ENCODE results near the gene EIF3F. TPM values are rescaled to one million over a fixed set of nuclear protein-coding genes. Genes with fewer than 3 reads are reported as not detected.

The EIF3F gene
- total RNA-seq, 4 donors from 2014 or later: 140 to 169 (median 148) TPM

DNA sequence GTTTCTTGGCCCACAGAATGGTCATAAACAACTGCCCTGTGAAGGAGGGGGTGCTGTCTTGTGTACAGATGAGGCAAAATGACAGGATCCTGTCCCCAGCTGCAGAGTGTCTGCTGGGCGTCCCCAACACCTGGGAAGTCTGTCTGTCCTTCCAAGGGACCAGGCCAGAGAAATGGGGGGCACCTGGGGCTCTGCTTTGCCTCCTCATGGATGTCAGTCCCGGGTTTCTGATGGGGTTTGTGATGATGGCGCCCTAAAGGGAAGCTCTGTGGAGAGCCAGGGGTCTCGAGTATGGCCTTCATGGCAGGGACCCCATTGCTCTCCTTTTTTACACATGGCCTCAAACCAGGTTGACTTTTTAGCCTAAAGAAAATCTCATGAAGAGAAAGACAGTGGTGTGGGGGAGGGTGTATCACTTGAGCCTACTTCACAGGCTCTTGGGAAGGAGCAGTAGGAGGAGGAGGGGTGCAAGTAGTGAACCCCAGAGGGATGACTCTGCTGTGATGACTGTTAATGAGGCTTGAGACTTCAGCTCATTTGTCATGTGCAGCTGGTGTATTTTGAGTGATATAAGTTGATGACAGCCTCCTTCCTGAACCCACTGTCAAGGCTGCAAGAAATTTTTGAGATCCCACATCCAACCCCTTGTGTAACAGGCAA lies 53.3 kb downstream of the EIF3F start:
- no peak for TF ChIP-seq CTCF (IDR thresholded peaks at IDR 0.05; ENCODE audit: low read depth)

- no peak for TF ChIP-seq CTCF (IDR thresholded peaks at IDR 0.05; ENCODE audit: low read depth)
Measured at GRCh38 chr11:8040921-8041285, 53.8 kb downstream of the EIF3F start.

GRCh38 chr11:8041576-8041975 lies 54.4 kb downstream of the EIF3F start:
- TF ChIP-seq CTCF (IDR thresholded peaks at IDR 0.05; ENCODE audit: low read depth): no peak

- TF ChIP-seq CTCF (IDR thresholded peaks at IDR 0.05; ENCODE audit: low read depth): no peak
Measured at GRCh38 chr11:8043756-8044155, 56.6 kb downstream of the EIF3F start.

DNA sequence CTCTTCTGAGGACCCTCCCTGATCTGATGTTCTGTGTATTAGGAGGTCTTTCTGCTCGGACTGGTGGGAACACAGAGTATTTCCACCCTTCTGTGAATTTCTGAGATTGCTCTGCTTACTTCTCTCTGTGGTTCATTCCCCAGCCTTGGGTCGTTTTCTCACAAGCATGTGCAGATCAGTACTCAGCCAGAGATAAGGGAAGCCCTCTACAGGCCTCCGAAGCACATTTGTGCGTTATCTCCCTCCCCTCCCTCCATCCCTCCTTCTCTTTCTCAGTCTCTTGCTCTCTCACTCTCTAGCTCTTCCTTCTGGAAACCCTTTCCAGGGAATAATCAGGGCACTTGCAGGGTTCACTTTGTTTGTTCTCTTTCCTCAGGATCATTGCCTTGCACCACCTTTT lies 58.7 kb downstream of the EIF3F start:
- no peak for TF ChIP-seq CTCF (IDR thresholded peaks at IDR 0.05; ENCODE audit: low read depth)

GRCh38 chr11:8047382-8047781 lies 60.2 kb downstream of the EIF3F start:
- no peak for TF ChIP-seq CTCF (IDR thresholded peaks at IDR 0.05; ENCODE audit: low read depth)

DNA sequence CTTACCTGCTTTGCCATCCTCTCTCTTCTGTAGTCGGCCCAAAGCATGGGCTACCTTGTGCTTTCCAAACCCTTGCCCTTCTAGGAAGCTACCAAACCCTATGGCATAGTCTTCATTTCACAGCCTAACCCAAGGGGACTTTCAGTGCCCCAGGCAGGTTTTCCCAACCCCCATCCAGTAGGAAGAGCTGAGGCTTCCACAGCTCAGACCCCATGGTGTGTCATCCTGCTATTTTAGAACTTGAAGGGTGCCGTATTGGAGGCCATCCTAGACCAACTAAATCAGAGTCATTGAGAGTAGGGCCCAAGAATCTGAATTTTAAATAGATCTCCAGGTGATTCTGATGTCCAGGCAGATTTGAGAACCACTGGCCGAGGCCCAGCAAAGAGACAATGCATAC lies 61.9 kb downstream of the EIF3F start:
- no peak for TF ChIP-seq CTCF (IDR thresholded peaks at IDR 0.05; ENCODE audit: low read depth)

Small RNAs within 50 kb of the gene (small RNA-seq; reads per million reads assigned to genes)
- gene COX6CP5: not detected

Other genes with a start within 250 kb of the EIF3F start
- gene OR5P2, start 190.4 kb upstream of the EIF3F start, total RNA-seq: not detected
- gene OR5P3, start 156.5 kb upstream of the EIF3F start, total RNA-seq: not detected
- not detected for gene OR10A6, start 56.1 kb upstream of the EIF3F start, total RNA-seq
- not detected for gene OR10A3, start 45.6 kb upstream of the EIF3F start, total RNA-seq
- not detected for gene NLRP10, start 21.9 kb upstream of the EIF3F start, total RNA-seq
- gene TUB, start 93.9 kb downstream of the EIF3F start, total RNA-seq: 1 to 10 TPM; 4.2 to 9.8 (median 8.4) TPM
- 1 to 10 TPM; 1.5 to 6.4 (median 3.7) TPM for gene RIC3, start 181.7 kb downstream of the EIF3F start, total RNA-seq